ENCODE measurements around the gene HSD17B8. TPM values are rescaled to one million over a fixed set of nuclear protein-coding genes. Genes with fewer than 3 reads are reported as not detected.

Gene HSD17B8
- polyA plus RNA-seq, 1 donor (not counting 4 experiments of a cell fraction or from before 2014, with no cell fraction given) = 18.6 TPM

DNA sequence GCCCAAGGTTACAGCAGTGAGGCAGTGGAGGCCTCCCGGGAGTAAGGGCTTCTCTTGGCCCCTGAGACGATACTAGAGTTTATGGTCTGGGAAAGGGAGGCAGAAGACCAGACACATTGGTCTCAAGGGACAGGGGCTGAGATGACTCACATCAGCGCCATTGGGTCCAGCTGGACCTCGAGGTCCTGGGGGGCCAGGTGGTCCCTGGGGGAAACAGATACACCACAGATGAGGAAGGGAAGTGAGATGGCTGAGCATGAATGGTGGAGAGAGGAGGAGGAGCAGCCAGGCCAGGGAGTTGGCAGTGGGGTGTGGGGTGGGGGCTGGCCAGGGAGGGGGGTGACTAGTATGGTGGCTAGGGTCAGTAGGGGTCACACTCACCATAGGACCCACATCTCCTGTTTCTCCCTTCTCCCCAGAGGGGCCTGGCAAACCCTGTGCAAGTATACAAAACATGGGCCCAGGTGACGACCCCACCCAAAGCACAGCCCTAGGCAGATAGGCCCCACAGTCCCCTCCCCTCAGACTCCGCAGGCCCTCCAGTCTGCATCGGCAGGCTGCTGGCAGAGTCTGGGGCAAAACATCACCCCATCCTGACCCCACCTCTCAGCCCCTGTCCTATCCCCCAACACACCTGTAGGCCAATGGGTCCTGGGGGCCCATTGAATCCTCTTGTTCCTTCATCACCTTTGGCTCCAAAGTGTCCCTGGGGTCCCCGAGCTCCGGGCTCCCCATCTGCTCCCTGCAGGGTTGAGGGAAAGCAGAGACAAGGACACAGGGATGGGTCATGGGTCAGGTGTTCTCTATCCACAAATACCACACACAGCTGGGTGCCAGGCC lies 34.1 kb upstream of the HSD17B8 start:
- H3K27ac ChIP-seq (ENCODE audit: control insufficient read depth, insufficient read depth, low read length) = no peak overlapping the region
- FAIRE-seq (no peak), DNase-seq (ENCODE audit: low read depth, low spot score) (no peak)
- no peaks in the 10 kb centered on the region for H4K20me1 ChIP-seq (ENCODE audit: control insufficient read depth, extremely low read depth, insufficient read depth, low read length)
- no peaks in the 10 kb centered on the region for H3K79me2 ChIP-seq (ENCODE audit: control insufficient read depth, insufficient read depth, low read length)
- peaks cover 6% of the 10 kb centered on the region for H3K27me3 ChIP-seq (ENCODE audit: control insufficient read depth, extremely low read depth, insufficient read depth, low read length)
- no peak overlapping the region for H2AFZ ChIP-seq (ENCODE audit: control insufficient read depth, low read length)
- dilution Hi-C loops (cut with MboI; ENCODE audit: extremely low pct_ligation_motif_present, low sequenced_read_pairs) = no loop called here
- no peaks in the 10 kb centered on the region for H3K9me3 ChIP-seq (ENCODE audit: control insufficient read depth, low read depth, low read length)
- H3K4me2 ChIP-seq (ENCODE audit: control insufficient read depth, extremely low read depth, insufficient read depth, low read depth, low read length) = no peak overlapping the region
- H3K9me1 ChIP-seq (ENCODE audit: control insufficient read depth, extremely low read depth, insufficient read depth, low read length) = no peaks in the 10 kb centered on the region
- TF ChIP-seq EZH2 (IDR thresholded peaks at IDR 0.05; ENCODE audit: low read length) = no peak
- TF ChIP-seq, protein P1, sequence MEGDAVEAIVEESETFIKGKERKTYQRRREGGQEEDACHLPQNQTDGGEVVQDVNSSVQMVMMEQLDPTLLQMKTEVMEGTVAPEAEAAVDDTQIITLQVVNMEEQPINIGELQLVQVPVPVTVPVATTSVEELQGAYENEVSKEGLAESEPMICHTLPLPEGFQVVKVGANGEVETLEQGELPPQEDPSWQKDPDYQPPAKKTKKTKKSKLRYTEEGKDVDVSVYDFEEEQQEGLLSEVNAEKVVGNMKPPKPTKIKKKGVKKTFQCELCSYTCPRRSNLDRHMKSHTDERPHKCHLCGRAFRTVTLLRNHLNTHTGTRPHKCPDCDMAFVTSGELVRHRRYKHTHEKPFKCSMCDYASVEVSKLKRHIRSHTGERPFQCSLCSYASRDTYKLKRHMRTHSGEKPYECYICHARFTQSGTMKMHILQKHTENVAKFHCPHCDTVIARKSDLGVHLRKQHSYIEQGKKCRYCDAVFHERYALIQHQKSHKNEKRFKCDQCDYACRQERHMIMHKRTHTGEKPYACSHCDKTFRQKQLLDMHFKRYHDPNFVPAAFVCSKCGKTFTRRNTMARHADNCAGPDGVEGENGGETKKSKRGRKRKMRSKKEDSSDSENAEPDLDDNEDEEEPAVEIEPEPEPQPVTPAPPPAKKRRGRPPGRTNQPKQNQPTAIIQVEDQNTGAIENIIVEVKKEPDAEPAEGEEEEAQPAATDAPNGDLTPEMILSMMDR (optimal IDR thresholded peaks at IDR 0.05 in 1 of 3, IDR thresholded peaks at IDR 0.05 in 1 of 3, conservative IDR thresholded peaks at IDR 0.05 in 1 of 3; ENCODE audit: extremely low read depth in 1 of 3, insufficient read depth in 2 of 3, low read length in 3 of 3) = no peak
- no peak overlapping the region for H3K4me3 ChIP-seq (ENCODE audit: control insufficient read depth in 2 of 3, extremely low read depth in 1 of 3, insufficient read depth in 2 of 3, low read depth in 1 of 3, low read length in 3 of 3)
- no peaks in the 10 kb centered on the region for H3K36me3 ChIP-seq (ENCODE audit: control insufficient read depth in 2 of 2, extremely low read depth in 1 of 2, insufficient read depth in 2 of 2, low read length in 2 of 2)
- no peaks in the 10 kb centered on the region for H3K4me1 ChIP-seq (ENCODE audit: control insufficient read depth, extremely low read depth, insufficient read depth, low read length)
- no peak overlapping the region for H3K9ac ChIP-seq (ENCODE audit: control insufficient read depth, extremely low read depth, insufficient read depth, low read length)

DNA sequence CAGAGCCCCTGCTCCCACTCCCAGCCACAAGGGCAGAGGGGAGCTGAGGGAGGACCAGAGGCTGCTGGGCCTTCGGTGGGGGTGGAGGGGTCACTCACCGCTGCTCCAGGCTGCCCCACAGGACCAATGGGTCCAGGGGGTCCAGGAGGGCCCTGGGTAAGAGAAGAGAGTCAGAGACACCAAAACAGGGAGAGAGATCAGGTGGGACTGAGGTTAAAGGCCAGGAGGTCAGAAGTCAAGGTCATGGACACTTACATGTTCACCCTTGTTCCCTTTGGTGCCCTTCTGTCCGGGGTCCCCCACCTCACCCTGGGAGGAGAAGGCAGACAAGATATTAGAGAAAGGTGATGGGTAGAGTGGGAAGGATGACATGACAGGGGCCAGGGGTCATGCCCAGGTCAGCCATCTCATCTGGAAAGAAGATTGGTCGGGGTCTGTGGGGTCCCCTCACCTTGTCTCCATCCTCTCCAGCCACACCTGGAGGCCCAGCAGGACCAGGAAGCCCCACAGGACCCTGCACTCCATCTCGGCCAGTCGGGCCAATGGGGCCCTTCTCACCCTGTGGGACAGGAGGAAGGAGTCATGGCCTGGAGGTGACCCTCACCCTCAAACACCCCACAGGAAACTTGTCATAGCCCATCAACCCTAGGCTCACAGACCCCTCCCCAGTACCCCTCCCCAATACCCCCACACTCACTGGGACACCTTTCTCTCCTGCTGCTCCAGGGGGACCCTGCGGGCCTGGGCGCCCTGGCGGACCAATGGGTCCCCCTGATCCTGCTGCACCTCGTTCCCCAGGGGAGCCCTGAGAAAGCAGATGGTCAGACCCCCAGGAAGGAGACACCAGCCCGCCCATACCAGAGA lies 33.2 kb upstream of the HSD17B8 start:
- Histone ChIP-seq H3K9ac (ENCODE audit: control insufficient read depth, extremely low read depth, insufficient read depth, low read length) (no peak overlapping the region), H3K4me2 (ENCODE audit: control insufficient read depth, extremely low read depth, insufficient read depth, low read depth, low read length) (no peak overlapping the region), H3K4me3 (ENCODE audit: control insufficient read depth in 2 of 3, extremely low read depth in 1 of 3, insufficient read depth in 2 of 3, low read depth in 1 of 3, low read length in 3 of 3) (no peak overlapping the region), H4K20me1 (ENCODE audit: control insufficient read depth, extremely low read depth, insufficient read depth, low read length) (no peaks in the 10 kb centered on the region), H3K4me1 (ENCODE audit: control insufficient read depth, extremely low read depth, insufficient read depth, low read length) (no peaks in the 10 kb centered on the region), H3K27me3 (ENCODE audit: control insufficient read depth, extremely low read depth, insufficient read depth, low read length) (peaks cover 2% of the 10 kb centered on the region), H3K36me3 (ENCODE audit: control insufficient read depth in 2 of 2, extremely low read depth in 1 of 2, insufficient read depth in 2 of 2, low read length in 2 of 2) (no peaks in the 10 kb centered on the region), H3K9me3 (ENCODE audit: control insufficient read depth, low read depth, low read length) (no peaks in the 10 kb centered on the region), H2AFZ (ENCODE audit: control insufficient read depth, low read length) (no peak overlapping the region), H3K9me1 (ENCODE audit: control insufficient read depth, extremely low read depth, insufficient read depth, low read length) (no peaks in the 10 kb centered on the region), H3K79me2 (ENCODE audit: control insufficient read depth, insufficient read depth, low read length) (no peaks in the 10 kb centered on the region), H3K27ac (ENCODE audit: control insufficient read depth, insufficient read depth, low read length) (no peak overlapping the region)
- FAIRE-seq = no peak
- TF ChIP-seq EZH2 (IDR thresholded peaks at IDR 0.05; ENCODE audit: low read length) = no peak
- TF ChIP-seq, protein P1 (optimal IDR thresholded peaks at IDR 0.05 in 1 of 3, IDR thresholded peaks at IDR 0.05 in 1 of 3, conservative IDR thresholded peaks at IDR 0.05 in 1 of 3; ENCODE audit: extremely low read depth in 1 of 3, insufficient read depth in 2 of 3, low read length in 3 of 3) = no peak
- DNase-seq (ENCODE audit: low read depth, low spot score) = no peak
- dilution Hi-C loops (cut with MboI; ENCODE audit: extremely low pct_ligation_motif_present, low sequenced_read_pairs) = no loop called here

All from keratinocyte (primary cell).